Activated CD8-positive, alpha-beta memory T cell treated with anti-CD3 and anti-CD28 coated beads, Interleukin-2, amount 50 U/mL, for 24 hours (primary cell): ENCODE data around the gene SLC25A20.
"Not testable (repeated sequence)": the region's sequence is repeated elsewhere in the genome, so short reads cannot be mapped to it uniquely, and the experiment has no call there.

Experiments used
- DNase-seq: peaks from one replicate; pipeline ENCODE4 v3.0.0-alpha.2; 2020; ENCODE audit errors: extremely low read depth

The SLC25A20 gene

DNA sequence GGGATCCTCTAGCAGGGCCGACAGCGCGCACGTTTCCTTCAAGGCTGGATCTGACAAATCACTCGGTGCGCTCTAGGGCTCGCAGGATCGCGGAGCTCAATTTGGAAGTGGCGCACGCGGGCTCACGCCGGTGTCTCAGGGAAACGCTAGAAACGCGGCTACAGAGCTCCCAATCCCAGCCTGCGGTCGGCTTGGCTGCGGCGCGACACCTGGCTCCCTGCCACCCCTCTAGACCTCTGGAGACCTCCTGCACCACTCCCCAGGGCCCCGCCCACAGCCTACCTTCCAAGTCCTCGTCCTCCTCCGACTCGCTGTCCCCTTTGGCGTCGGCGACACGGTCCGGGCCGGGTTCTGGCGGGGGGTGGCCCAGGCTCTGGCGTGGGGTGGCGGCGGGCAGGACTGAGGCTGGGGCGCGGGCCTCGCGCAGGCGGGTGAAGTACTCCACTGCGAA, 51.6 kb downstream of the SLC25A20 start:
- no peak for DNase-seq

DNA sequence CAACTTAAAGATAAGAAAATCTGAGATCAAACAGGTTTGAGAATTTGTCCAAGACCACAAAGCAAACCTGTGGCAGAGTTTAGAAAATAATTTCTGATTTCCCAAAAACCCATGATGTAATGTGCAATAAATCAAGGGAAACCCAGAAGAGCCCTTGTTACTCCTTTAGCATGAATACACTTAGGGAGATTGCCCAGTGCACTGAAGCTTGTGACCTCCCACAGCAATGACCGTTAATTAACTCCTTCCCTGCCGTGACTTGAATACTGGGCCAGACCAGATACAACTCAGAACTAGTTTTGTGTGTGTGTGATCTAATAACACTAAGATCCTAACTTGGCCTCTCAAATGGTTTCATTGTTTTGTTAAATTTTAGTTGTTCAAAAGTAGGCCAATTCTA, 53.5 kb downstream of the SLC25A20 start:
- DNase-seq = no peak

DNA sequence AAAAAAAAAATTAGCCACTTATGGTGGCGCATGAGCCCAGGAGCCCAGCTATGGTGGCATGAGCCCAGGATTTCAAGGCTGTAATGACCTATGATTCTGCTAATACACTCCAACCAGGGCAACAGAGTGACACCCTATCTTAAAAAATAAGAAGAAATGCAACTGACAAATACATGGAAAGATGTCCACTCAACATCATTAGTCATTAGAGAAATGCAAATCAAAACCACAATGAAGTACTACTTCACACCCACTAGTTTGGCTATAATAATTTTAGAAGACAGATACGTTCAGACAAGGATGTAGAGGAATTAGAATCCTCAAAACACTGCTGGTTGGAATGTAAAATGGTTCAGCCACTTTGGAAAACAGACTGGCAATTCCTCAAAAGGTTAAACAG, 61.5 kb downstream of the SLC25A20 start:
- DNase-seq = no peak

DNA sequence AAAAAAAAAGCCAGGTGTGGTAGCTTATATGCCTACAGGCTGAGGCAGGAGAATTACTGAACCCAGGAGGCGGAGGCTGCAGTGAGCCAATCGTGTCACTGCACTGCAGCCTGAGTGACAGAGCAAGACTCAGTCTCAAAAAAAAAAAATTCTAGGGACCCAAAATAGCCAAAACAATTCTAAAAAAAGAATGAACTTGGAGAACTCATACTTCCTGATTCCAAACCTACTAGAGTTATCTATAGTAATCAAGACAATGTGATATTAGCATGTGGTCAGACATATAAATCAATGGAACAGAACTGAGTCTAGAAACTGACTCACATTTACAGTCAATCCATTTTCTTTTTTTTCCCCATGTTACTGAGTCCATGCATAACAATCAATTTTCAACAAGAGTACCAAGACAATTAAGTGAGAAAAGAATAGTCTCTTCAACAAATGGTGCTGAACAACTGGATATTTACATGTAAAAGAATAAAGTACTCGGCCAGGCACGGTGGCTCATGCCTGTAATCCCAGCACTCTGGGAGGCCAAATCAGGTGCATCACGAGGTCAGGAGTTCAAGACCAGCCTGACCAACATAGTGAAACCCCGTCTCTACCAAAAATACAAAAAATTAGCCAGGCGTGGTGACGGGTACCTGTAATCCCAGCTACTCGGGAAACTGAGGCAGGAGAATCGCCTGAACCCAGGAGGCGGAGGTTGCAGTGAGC, 62.9 kb downstream of the SLC25A20 start:
- no peak for DNase-seq

DNA sequence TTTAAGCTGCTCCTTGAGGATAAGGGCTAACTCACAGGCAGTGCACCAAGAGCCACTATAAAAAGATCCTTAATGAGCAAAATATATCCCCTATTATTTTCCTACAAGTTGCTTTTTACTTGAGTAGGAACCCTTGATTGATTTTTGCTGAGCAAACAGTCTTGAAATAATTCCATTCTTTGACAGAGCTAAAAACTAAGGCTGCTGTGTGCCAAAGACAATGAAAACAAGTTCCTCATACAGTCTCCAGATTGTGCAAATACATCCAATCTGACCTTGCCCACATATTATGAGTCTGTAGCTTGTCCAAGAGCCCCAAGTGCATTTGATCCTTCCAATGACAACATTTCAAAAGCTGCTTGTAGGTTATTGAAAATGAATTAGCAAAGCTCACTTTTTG, 66.0 kb downstream of the SLC25A20 start:
- no peak for DNase-seq

DNA sequence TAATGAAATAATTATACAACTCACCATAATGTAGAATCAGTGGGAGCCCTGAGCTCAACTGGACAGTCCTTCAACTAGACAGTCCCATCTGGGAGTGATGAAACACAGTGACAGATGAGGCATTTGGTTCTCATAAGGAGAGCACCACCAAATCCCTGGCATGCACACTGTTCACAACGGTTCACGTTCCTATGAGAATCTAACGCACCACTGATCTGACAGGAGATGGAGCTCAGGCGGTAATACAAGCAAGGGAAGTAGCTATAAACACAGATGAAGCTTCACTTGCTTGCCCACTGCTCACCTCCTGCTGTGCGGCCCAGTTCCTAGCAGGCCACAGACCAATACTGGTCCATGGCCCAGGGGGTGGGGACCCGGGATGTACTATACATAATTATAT, 68.0 kb downstream of the SLC25A20 start:
- DNase-seq = no peak

DNA sequence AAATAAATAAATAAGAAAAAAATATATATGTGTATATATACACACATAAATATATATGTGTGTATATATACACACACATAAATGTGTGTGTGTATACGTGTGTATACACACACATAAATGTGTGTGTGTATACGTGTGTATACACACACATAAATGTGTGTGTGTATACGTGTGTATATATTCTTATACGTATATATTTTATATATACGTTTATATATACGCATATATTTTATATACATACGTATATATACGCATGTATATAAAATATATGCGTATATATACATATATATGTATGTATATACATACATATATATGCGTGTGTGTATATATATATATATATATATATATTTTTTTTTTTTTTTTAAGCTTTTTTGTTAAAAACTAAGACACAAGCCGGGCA, 69.2 kb downstream of the SLC25A20 start:
- not testable (repeated sequence) for DNase-seq

DNA sequence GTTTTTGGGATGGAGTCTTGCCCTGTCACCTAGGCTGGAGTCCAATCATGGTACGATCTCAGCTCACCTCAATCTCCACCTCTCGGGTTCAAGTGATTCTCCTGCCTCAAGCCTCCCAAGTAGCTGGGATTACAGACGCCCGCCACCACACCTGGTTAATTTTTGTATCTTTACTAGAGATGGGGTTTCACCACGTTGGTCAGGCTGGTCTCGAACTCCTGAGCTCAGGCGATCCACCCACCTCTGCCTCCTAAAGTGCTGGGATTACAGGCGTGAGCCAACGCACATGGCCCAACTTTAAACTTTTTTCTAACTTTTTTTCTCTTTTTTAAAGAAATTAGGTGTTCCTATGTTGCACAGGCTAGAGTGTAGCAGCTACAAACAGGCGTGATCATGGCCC, 70.8 kb downstream of the SLC25A20 start:
- not testable (repeated sequence) for DNase-seq

DNA sequence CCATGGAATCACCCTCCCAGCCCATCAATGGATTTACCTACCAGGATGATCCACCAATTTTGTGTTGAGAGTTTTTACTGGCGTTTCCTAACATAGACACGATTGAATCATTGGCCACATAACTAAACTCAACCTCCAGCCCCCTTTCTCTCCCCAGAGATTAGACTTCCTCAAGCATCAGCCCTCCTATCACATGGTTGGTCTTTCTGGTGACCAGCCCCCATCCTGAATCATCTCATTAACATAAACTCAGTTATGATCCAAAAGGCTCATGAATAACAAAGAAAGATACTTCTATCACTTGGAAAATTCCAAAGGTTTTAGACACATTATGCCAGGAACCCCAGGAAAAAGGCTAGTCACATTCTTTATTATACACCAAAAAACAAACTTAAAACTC, 72.2 kb downstream of the SLC25A20 start:
- DNase-seq = no peak

DNA sequence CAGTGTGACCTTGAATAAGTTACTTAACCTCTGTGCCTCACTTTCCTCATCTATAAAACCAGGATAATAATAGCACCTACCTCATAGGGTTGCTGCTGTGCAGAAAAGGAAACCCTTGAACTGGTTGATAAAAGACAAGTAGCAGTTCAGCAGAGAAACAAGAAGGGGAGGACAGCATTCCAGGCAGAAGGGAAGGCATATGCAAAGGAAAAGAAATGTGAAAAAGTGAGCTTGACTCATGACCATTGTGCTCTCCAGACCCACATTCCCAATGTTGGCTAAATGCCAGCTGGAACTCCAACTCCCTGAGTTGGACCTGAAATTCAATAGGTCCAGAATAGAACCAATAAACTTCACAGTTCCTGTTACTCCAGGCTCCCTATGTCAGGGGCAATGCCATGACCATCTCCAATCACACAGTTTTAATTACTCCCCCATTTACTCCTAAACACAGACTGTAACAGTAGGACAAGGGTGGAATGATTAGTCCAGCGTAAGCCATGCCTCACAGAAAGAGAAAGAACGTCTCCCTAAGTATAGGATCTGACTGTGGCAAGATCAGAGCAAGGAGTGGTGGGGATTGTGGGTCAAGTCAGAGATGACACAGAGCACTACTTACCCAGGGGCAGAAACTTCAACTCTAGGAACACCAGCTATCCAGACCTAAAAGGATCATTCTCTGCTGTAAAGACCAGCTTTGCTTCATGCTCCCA, 77.9 kb downstream of the SLC25A20 start:
- no peak for DNase-seq

DNA sequence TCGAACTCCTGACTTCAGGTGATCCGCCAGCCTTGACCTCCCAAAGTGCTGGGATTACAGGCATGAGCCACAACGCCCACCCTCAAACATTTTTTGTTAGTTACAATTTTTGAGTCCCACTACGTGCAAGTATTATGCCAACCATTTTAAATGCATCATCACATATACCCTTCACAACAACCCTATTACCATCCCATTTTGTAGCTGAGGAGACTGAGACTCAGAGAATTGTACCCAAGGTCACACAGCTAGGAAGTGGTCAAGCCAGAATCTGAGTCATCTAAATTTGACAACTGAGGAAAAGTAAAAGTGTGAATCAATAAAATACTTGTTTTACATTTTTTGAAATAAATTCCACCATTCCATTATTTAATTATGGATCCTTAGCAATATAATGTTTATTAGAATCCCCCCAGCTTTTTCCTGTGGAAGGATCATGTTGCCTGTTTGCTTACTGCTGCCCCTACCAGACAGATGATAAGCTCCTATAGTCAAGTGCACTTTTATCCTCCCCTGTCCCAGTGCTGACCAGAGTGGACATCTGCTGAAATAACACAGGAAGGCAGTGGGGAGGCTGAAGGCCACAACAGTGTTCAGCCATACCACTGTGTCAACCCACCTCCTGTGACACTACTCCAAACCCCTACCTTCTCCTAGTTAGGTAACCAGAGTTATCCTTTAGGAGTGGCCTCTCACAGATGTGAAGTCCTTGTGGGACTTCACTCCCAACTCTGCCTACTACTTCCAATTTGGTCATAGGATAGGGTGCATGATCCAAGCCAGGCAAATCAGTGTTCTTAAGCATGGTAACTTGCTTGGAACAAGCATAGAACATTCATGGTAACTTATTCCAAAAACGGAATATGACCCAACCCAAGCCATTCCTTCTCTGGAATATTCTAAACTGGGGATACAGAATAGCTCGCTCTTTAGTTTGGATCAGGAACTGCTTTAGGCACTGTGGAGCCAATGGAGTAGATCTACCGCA, 79.2 kb downstream of the SLC25A20 start:
- no peak for DNase-seq

DNA sequence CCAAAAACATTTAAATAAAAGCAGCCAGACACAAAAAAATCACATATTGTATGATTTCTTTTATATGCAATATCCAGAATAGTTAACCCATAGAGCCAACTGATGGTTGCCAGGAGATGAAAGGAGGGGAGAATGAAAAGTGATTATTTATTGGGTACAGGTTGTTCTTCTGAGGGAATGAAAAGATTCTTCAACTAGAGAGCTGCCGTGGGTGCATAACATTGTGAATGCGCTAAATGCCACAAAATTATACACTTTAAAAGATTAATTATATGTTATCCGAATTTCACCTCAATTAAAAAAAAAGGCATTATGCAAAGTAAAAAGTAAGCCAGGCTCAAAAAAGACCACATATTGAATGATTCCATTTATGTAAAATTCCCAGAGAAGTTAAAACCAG, 87.2 kb downstream of the SLC25A20 start:
- DNase-seq = no peak
